Retinal pigment epithelial cell (primary cell): ENCODE results near the gene CTXND1.

Experiments
- DNase-seq: peaks from one replicate; pipeline ENCODE4 v3.0.0-alpha.2; 2010; ENCODE audit warnings: low read depth
- H3K4me3 ChIP-seq: 2 replicates; pipeline ENCODE4 v1.5.1; 2011; ENCODE audit warnings: mild to moderate bottlenecking, low read length, control low read depth, moderate library complexity
- TF ChIP-seq, protein P1 (sequence below): conservative IDR thresholded peaks from 2 replicates; pipeline ENCODE4 v1.5.1; 2011; ENCODE audit warnings: low read depth, low read length, control low read depth, inconsistent platforms

The CTXND1 gene

GRCh38 chr15:80270472-80270871 lies 18.5 kb upstream of the CTXND1 start:
- TF ChIP-seq, protein P1, sequence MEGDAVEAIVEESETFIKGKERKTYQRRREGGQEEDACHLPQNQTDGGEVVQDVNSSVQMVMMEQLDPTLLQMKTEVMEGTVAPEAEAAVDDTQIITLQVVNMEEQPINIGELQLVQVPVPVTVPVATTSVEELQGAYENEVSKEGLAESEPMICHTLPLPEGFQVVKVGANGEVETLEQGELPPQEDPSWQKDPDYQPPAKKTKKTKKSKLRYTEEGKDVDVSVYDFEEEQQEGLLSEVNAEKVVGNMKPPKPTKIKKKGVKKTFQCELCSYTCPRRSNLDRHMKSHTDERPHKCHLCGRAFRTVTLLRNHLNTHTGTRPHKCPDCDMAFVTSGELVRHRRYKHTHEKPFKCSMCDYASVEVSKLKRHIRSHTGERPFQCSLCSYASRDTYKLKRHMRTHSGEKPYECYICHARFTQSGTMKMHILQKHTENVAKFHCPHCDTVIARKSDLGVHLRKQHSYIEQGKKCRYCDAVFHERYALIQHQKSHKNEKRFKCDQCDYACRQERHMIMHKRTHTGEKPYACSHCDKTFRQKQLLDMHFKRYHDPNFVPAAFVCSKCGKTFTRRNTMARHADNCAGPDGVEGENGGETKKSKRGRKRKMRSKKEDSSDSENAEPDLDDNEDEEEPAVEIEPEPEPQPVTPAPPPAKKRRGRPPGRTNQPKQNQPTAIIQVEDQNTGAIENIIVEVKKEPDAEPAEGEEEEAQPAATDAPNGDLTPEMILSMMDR: no peak
- H3K4me3 ChIP-seq: no peak overlapping the region
- DNase-seq: no peak

GRCh38 chr15:80268101-80268500 lies 16.1 kb upstream of the CTXND1 start:
- DNase-seq: no peak
- H3K4me3 ChIP-seq: no peak overlapping the region
- TF ChIP-seq, protein P1: no peak

DNA sequence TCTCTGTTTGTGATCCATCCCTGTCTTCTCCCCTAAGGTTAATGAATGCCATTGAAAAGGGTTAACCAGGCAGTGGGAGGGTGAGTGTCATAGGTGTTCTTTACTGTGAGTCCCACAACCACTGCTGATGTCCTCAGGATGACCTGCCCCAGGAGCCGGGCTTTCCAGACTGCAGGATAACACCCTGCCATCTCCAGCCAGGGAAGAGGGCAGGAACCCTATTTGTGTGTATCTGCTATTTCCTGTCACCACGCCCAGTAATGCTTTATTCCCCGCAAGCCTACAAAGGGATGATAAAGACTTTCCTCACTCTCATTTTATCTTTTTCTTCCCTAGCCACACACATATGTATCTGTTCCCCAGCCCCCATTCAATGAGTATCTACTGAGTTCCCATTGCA lies 15.6 kb upstream of the CTXND1 start:
- H3K4me3 ChIP-seq: no peak overlapping the region
- no peak for DNase-seq
- TF ChIP-seq, protein P1: no peak

GRCh38 chr15:80266745-80267144 lies 14.7 kb upstream of the CTXND1 start:
- DNase-seq: no peak
- no peak overlapping the region for H3K4me3 ChIP-seq
- TF ChIP-seq, protein P1: no peak

DNA sequence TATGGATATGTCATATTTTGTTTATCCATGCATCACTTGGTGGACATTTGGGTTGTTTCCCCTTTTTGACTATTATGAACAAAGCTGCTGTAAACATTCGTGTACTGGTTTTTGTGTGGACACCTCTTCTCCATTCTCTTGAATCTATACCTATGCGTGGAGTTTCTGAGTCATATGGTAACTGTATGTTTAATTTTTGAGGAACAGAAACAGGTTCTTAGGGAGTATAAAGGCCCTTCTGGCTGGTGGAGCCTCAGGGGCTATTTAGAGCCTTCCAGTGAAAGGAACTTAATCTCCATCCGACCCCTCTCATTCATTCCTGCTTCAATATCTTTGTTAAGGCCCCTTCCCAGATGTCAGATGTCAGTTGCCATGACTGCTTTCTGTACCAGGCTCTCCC lies 14.1 kb upstream of the CTXND1 start:
- TF ChIP-seq, protein P1: no peak
- no peak for DNase-seq
- H3K4me3 ChIP-seq: no peak overlapping the region

DNA sequence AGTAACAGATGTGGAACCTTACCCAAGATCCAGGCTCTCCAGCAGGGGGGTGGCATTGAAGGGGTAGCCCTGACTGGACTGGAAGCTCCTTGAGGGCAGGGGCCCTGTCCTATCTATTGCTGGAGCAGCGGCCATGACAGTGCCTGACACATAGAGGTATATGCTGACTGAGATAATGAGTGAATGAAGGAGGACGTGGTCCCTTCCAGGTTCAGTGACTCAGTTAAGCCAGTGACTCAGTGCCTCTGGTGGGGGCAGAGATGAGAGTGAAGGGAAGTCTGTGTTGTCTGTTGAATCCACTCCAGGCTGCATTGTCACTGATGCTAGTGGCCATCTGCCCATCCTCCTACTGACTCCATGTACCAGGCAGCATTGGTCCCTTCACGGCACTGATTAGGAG lies 13.0 kb upstream of the CTXND1 start:
- TF ChIP-seq, protein P1: no peak
- DNase-seq: no peak

DNA sequence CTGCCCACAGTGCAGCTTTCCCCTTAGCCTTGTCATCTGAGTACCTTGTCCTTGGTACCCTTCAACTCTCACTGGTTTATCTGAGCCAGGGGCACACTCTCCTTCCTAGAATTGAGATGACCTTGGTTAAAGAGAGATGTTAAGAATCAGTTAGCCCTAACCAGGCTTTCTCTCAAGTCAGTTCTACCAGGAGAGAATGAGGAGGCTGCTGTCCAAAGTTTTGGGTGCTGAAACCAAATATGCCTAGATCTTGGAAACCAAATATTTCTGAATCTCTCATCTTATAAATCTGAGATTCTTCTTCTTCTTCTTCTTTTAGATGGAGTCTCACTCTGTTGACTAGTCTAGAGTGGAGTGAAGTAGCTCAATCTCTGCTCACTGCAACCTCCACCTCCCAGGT lies 12.0 kb upstream of the CTXND1 start:
- no peak for DNase-seq
- TF ChIP-seq, protein P1: no peak
- H3K4me3 ChIP-seq: no peak overlapping the region

More for the DNA sequence above, 13.0 kb upstream of the CTXND1 start:
- no peak overlapping the region for H3K4me3 ChIP-seq
